CD4-positive, alpha-beta T cell treated with Interferon gamma for 1 hour (primary cell): ENCODE data around the gene UGT1A10.
"Not testable (repeated sequence)": the region's sequence is repeated elsewhere in the genome, so short reads cannot be mapped to it uniquely, and the experiment has no call there.

ENCODE experiments used
- DNase-seq: peaks from one replicate; pipeline ENCODE4 v3.0.0-alpha.2; 2020

Gene UGT1A10

GRCh38 chr2:233698740-233699139, 62.5 kb downstream of the UGT1A10 start:
- no peak for DNase-seq

GRCh38 chr2:233699424-233700027, 63.3 kb downstream of the UGT1A10 start:
- no peak for DNase-seq

GRCh38 chr2:233700028-233700635, 63.9 kb downstream of the UGT1A10 start:
- no peak for DNase-seq

GRCh38 chr2:233700842-233701241, 64.6 kb downstream of the UGT1A10 start:
- DNase-seq, result not testable (repeated sequence)

- DNase-seq, result no peak
Observed at GRCh38 chr2:233702238-233702637, 66.0 kb downstream of the UGT1A10 start.

- DNase-seq, result no peak
Observed at GRCh38 chr2:233705911-233706506, 69.8 kb downstream of the UGT1A10 start.

- no peak for DNase-seq
Observed at GRCh38 chr2:233706720-233707119, 70.5 kb downstream of the UGT1A10 start.

GRCh38 chr2:233707940-233708644, 71.8 kb downstream of the UGT1A10 start:
- DNase-seq, result no peak

- no peak for DNase-seq
Observed at GRCh38 chr2:233708942-233709341, 72.7 kb downstream of the UGT1A10 start.

GRCh38 chr2:233711312-233712008, 75.2 kb downstream of the UGT1A10 start:
- DNase-seq, result peak; percentile 50

- no peak for DNase-seq
Observed at GRCh38 chr2:233712611-233713261, 76.5 kb downstream of the UGT1A10 start, which contains the start of gene UGT1A5. UGT1A5 (plus strand) TSS chr2:233712907; CDS start chr2:233712992, 85 bp downstream.

- no peak for DNase-seq
Observed at GRCh38 chr2:233713262-233713615, 77.0 kb downstream of the UGT1A10 start.

- DNase-seq, result no peak
Observed at GRCh38 chr2:233714121-233714520, 77.9 kb downstream of the UGT1A10 start.

GRCh38 chr2:233718552-233718951, 82.3 kb downstream of the UGT1A10 start, which contains the start of gene UGT1A4:
UGT1A4 (plus strand) TSS chr2:233718736; CDS start chr2:233718821, 85 bp downstream.
- no peak for DNase-seq

- no peak for DNase-seq
Observed at GRCh38 chr2:233728723-233729301, 92.6 kb downstream of the UGT1A10 start, which contains the start of gene UGT1A3. UGT1A3 (plus strand) TSS chr2:233729042; CDS start chr2:233729127, 85 bp downstream.

- DNase-seq, result not testable (repeated sequence)
Observed at GRCh38 chr2:233736868-233737653, 100.8 kb downstream of the UGT1A10 start.

- no peak for DNase-seq
Observed at GRCh38 chr2:233740870-233741269, 104.6 kb downstream of the UGT1A10 start.

GRCh38 chr2:233743464-233744259, 107.4 kb downstream of the UGT1A10 start:
- DNase-seq, result no peak

- no peak for DNase-seq
Observed at GRCh38 chr2:233745073-233745755, 109.0 kb downstream of the UGT1A10 start.

- not testable (repeated sequence) for DNase-seq
Observed at GRCh38 chr2:233745838-233746237, 109.6 kb downstream of the UGT1A10 start.
